Measurements from ENCODE around the gene NAPSA. TPM values are rescaled to one million over a fixed set of nuclear protein-coding genes. Genes with fewer than 3 reads are reported as not detected.

Gene NAPSA
- total RNA-seq, 1 donor from 2014 or later, result not detected

DNA sequence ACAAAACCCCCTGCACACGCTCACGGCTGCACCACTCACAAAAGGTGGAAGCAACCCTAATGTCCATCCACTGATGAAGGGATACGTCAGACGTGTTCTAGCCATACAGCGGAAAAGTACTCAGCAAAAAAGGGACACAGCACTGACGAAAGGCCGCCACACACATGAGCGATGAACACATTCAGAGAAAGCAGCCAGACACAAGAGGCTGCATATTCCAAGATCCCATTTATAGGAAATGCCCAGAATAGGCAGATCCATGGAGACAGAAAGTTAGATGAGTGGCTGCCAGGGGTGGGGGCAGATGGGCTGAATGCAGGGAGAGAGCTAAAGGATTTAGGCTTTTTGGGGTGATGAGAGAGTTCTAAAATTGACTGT is 22.4 kb upstream of the NAPSA start:
- peaks cover 2% of the 10 kb centered on the region for H3K9me3 Mint-ChIP-seq (ENCODE audit: unreplicated experiment)
- peaks cover 6% of the 10 kb centered on the region for H3K4me1 Mint-ChIP-seq (ENCODE audit: low read depth, unreplicated experiment)
- TF ChIP-seq CTCF (IDR thresholded peaks at IDR 0.05; ENCODE audit: insufficient read depth, low read depth, low read length) (no peak), EZH2 (IDR thresholded peaks at IDR 0.05; ENCODE audit: insufficient read depth, low read length) (no peak)
- H2AFZ ChIP-seq (ENCODE audit: low read depth, low read length), result no peak overlapping the region
- peaks cover 33% of the 10 kb centered on the region for H3K79me2 ChIP-seq (ENCODE audit: insufficient read depth, low read length)
- DNase-seq (ENCODE audit: low read depth), result no peak
- H3K27me3 Mint-ChIP-seq (ENCODE audit: low read depth, unreplicated experiment), result no peaks in the 10 kb centered on the region
- no peaks in the 10 kb centered on the region for H3K27me3 ChIP-seq (ENCODE audit: insufficient read depth, low read length)
- H3K27ac Mint-ChIP-seq (ENCODE audit: unreplicated experiment), result no peak overlapping the region
- FAIRE-seq, result no peak
- no peaks in the 10 kb centered on the region for H3K9me3 ChIP-seq (ENCODE audit: insufficient read depth, low read depth, low read length)
- no peak overlapping the region for H3K4me2 ChIP-seq (ENCODE audit: low read length)
- peaks cover 5% of the 10 kb centered on the region for H3K36me3 ChIP-seq (ENCODE audit: insufficient read depth, low read length)
- peaks cover 11% of the 10 kb centered on the region for H3K4me1 ChIP-seq (ENCODE audit: insufficient read depth, low read length)
- H3K4me3 Mint-ChIP-seq (ENCODE audit: unreplicated experiment), result no peak overlapping the region
- H3K36me3 Mint-ChIP-seq (ENCODE audit: low read depth, unreplicated experiment), result peaks cover 9% of the 10 kb centered on the region
- no peak overlapping the region for H3K27ac ChIP-seq (ENCODE audit: low read depth, low read length)
- H3K4me3 ChIP-seq (ENCODE audit: insufficient read depth, low read depth, low read length), result no peak overlapping the region
- no peaks in the 10 kb centered on the region for H4K20me1 ChIP-seq (ENCODE audit: insufficient read depth, low read length)
- no peak overlapping the region for H3K9ac ChIP-seq (ENCODE audit: low read length)

DNA sequence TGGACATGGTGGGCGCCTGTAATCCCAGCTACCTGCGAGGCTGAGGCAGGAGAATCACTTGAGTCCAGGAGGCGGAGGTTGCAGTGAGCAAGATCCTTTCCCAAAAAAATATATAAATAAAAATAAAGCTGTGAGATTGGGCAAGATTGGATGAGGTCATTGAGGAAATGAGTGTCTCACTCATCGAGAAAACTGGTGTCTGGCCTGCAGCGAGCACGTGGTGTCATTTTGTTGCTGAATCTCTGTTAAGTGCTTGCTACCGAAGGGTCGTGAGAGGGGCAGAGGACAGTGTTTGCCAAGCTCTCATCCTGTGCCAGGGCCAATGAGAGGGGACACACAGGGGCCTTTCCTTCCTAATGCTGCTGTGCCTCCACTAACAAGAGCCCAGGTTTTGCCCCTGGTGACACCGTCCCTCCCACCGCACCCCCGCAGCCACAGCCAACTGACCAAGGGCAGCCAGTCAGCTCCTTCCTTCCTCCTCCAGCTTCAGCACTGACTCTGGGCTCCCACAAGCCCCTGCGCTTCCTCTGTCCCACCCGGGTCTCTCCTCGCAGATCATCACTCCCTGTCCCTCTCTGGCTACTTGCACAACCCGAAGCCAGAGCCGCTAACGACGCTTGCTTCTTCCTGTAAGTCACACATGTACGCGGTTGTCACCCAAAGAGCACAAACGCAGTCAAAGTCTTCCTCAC is 21.9 kb upstream of the NAPSA start:
- Mint-ChIP-seq H3K27ac (ENCODE audit: unreplicated experiment) (no peak overlapping the region), H3K36me3 (ENCODE audit: low read depth, unreplicated experiment) (peaks cover 9% of the 10 kb centered on the region), H3K4me3 (ENCODE audit: unreplicated experiment) (no peak overlapping the region), H3K27me3 (ENCODE audit: low read depth, unreplicated experiment) (no peaks in the 10 kb centered on the region), H3K4me1 (ENCODE audit: low read depth, unreplicated experiment) (peaks cover 6% of the 10 kb centered on the region), H3K9me3 (ENCODE audit: unreplicated experiment) (peaks cover 2% of the 10 kb centered on the region)
- Histone ChIP-seq H3K36me3 (ENCODE audit: insufficient read depth, low read length) (peaks cover 3% of the 10 kb centered on the region), H4K20me1 (ENCODE audit: insufficient read depth, low read length) (no peaks in the 10 kb centered on the region), H3K4me1 (ENCODE audit: insufficient read depth, low read length) (peaks cover 11% of the 10 kb centered on the region), H3K27me3 (ENCODE audit: insufficient read depth, low read length) (no peaks in the 10 kb centered on the region), H3K27ac (ENCODE audit: low read depth, low read length) (no peak overlapping the region), H2AFZ (ENCODE audit: low read depth, low read length) (no peak overlapping the region), H3K79me2 (ENCODE audit: insufficient read depth, low read length) (peaks cover 33% of the 10 kb centered on the region), H3K9ac (ENCODE audit: low read length) (no peak overlapping the region), H3K4me2 (ENCODE audit: low read length) (no peak overlapping the region), H3K9me3 (ENCODE audit: insufficient read depth, low read depth, low read length) (no peaks in the 10 kb centered on the region), H3K4me3 (ENCODE audit: insufficient read depth, low read depth, low read length) (no peak overlapping the region)
- FAIRE-seq, result no peak
- no peak for DNase-seq (ENCODE audit: low read depth)
- TF ChIP-seq CTCF (IDR thresholded peaks at IDR 0.05; ENCODE audit: insufficient read depth, low read depth, low read length) (no peak), EZH2 (IDR thresholded peaks at IDR 0.05; ENCODE audit: insufficient read depth, low read length) (no peak)

Measured in astrocyte (in vitro differentiated cells and primary cell).